NK-92 treated with Interleukin-12 subunit alpha and Interleukin-12 subunit beta, amount 100 ng/mL, for 24 hours (cell line): ENCODE data around the gene BANF1.
A peak's percentile ranks its signal among the peaks of the same experiment; 100 is the strongest.

ENCODE experiments used
- DNase-seq: peaks from one replicate; lab custom pipeline; 2025; lab: John Stamatoyannopoulos, UW

Gene BANF1

GRCh38 chr11:66039765-66040164, 37.5 kb downstream of the BANF1 start:
- no peak for DNase-seq

GRCh38 chr11:66042227-66042995, 40.1 kb downstream of the BANF1 start:
- no peak for DNase-seq

GRCh38 chr11:66042996-66043906, 40.9 kb downstream of the BANF1 start:
- no peak for DNase-seq

GRCh38 chr11:66044757-66045156, 42.5 kb downstream of the BANF1 start:
- DNase-seq, result no peak

- DNase-seq, result peak; percentile 71
Measured at GRCh38 chr11:66045177-66045639, 42.9 kb downstream of the BANF1 start.

GRCh38 chr11:66046901-66047300, 44.6 kb downstream of the BANF1 start:
- no peak for DNase-seq

- DNase-seq, result no peak
Measured at GRCh38 chr11:66047541-66048365, 45.5 kb downstream of the BANF1 start.

GRCh38 chr11:66048547-66049323, 46.4 kb downstream of the BANF1 start, which contains the start of gene GAL3ST3:
TSS of gene GAL3ST3 (minus strand) at chr11:66049161. CDS start at chr11:66045415, 3,746 bp downstream.
- DNase-seq, result no peak

GRCh38 chr11:66050581-66051231, 48.4 kb downstream of the BANF1 start:
- DNase-seq, result no peak

GRCh38 chr11:66051371-66051765, 49.1 kb downstream of the BANF1 start:
- DNase-seq, result no peak

GRCh38 chr11:66051766-66052663, 49.7 kb downstream of the BANF1 start, which contains the start of gene SF3B2:
TSS of gene SF3B2 (plus strand) at chr11:66052364. CDS start at chr11:66052385, 21 bp downstream.
- DNase-seq, result peak; percentile 98

GRCh38 chr11:66052664-66052982, 50.3 kb downstream of the BANF1 start:
- DNase-seq, result no peak
